Mesenchymal stem cell (in vitro differentiated cells and primary cell): ENCODE measurements around the gene FNDC10.

Source experiments
- DNase-seq: peaks from one replicate; pipeline ENCODE4 v3.0.0-alpha.2; 2013
- H2AFZ ChIP-seq: one replicate; pipeline ENCODE4 v1.6.1; 2013; ENCODE audit warnings: low read depth, mild to moderate bottlenecking, control low read depth, inconsistent platforms, low read length, moderate library complexity
- H2AK5ac ChIP-seq: 2 replicates; pipeline ENCODE4 v1.6.1; 2013; ENCODE audit warnings: low read length, moderate library complexity, mild to moderate bottlenecking, inconsistent platforms; ENCODE audit not compliant: severe bottlenecking
- H2BK120ac ChIP-seq: one replicate; pipeline ENCODE4 v1.6.1; 2013; ENCODE audit warnings: low read depth, mild to moderate bottlenecking, inconsistent platforms, low read length, moderate library complexity
- H2BK12ac ChIP-seq, 2 experiments: one replicate each; pipeline ENCODE4 v1.6.1; 2013; ENCODE audit warnings: inconsistent platforms in 2 of 2, low read length in 2 of 2, mild to moderate bottlenecking in 2 of 2, moderate library complexity in 2 of 2, control low read depth in 1 of 2
- H2BK15ac ChIP-seq: one replicate; pipeline ENCODE4 v1.6.1; 2013; ENCODE audit warnings: mild to moderate bottlenecking, low read depth, inconsistent platforms; ENCODE audit not compliant: poor library complexity, severe bottlenecking
- H2BK5ac ChIP-seq: 2 replicates; pipeline ENCODE4 v1.6.1; 2013; ENCODE audit warnings: low read depth, mild to moderate bottlenecking, low read length, control low read depth, inconsistent platforms; ENCODE audit not compliant: poor library complexity, severe bottlenecking
- H3K14ac ChIP-seq, 2 experiments: one replicate each; pipeline ENCODE4 v1.6.1; 2013; ENCODE audit warnings: inconsistent platforms in 2 of 2, low read length in 2 of 2, control low read depth in 1 of 2, mild to moderate bottlenecking in 1 of 2, moderate library complexity in 1 of 2
- H3K18ac ChIP-seq, 2 experiments: one replicate each; pipeline ENCODE4 v1.6.1; 2013; ENCODE audit warnings: inconsistent platforms in 2 of 2, low read length in 2 of 2, control low read depth in 1 of 2, low read depth in 1 of 2, mild to moderate bottlenecking in 1 of 2
- H3K23ac ChIP-seq, 2 experiments: one replicate each; pipeline ENCODE4 v1.6.1; 2013; ENCODE audit warnings: inconsistent platforms in 2 of 2, low read length in 2 of 2, mild to moderate bottlenecking in 2 of 2, moderate library complexity in 2 of 2, control low read depth in 1 of 2
- H3K27ac ChIP-seq: 2 replicates; pipeline ENCODE4 v1.5.1; 2013; ENCODE audit warnings: mild to moderate bottlenecking, moderate library complexity, low read length, control low read depth, inconsistent platforms; ENCODE audit not compliant: poor library complexity, severe bottlenecking
- H3K27me3 ChIP-seq, 2 experiments: 2 replicates each; pipeline versions ENCODE4 v1.6.1 to v1.7.0; 2013; ENCODE audit warnings: low read length in 2 of 2, mild to moderate bottlenecking in 2 of 2, moderate library complexity in 2 of 2, control low read depth in 1 of 2, inconsistent platforms in 1 of 2; ENCODE audit not compliant: control insufficient read depth in 1 of 2, insufficient read depth in 1 of 2
- H3K36me3 ChIP-seq, 2 experiments: 2 replicates each; pipeline versions ENCODE4 v1.6.1 to v1.7.0; 2013; ENCODE audit warnings: low read length in 2 of 2, control low read depth in 1 of 2, inconsistent platforms in 1 of 2, low read depth in 1 of 2, mild to moderate bottlenecking in 1 of 2; ENCODE audit not compliant: insufficient read depth in 2 of 2, control insufficient read depth in 1 of 2
- H3K4ac ChIP-seq, 2 experiments: one replicate each; pipeline ENCODE4 v1.6.1; 2013; ENCODE audit warnings: inconsistent platforms in 2 of 2, low read length in 2 of 2, mild to moderate bottlenecking in 2 of 2, moderate library complexity in 2 of 2, control low read depth in 1 of 2, low read depth in 1 of 2
- H3K4me1 ChIP-seq: 2 replicates; pipeline ENCODE4 v1.6.1; 2013; ENCODE audit warnings: low read depth, low read length, control low read depth; ENCODE audit not compliant: control insufficient read depth, insufficient read depth
- H3K4me2 ChIP-seq: 2 replicates; pipeline ENCODE4 v1.6.1; 2013; ENCODE audit warnings: low read length, mild to moderate bottlenecking, inconsistent platforms; ENCODE audit not compliant: poor library complexity, severe bottlenecking
- H3K4me3 ChIP-seq, 2 experiments: 2 replicates each; pipeline versions ENCODE4 v1.5.1 to v1.7.0; 2013; ENCODE audit warnings: low read length in 2 of 2, mild to moderate bottlenecking in 2 of 2, control low read depth in 1 of 2, low read depth in 1 of 2; ENCODE audit not compliant: insufficient read depth in 1 of 2
- H3K79me1 ChIP-seq: replicated peaks from 2 replicates; pipeline ENCODE4 v1.6.1; 2013; ENCODE audit warnings: mild to moderate bottlenecking, control low read depth, low read length, inconsistent platforms; ENCODE audit not compliant: poor library complexity, severe bottlenecking
- H3K9ac ChIP-seq: 2 replicates; pipeline ENCODE4 v1.7.0; 2013; ENCODE audit warnings: mild to moderate bottlenecking, low read length, moderate library complexity
- H3K9me3 ChIP-seq: 2 replicates; pipeline ENCODE4 v1.7.0; 2013; ENCODE audit warnings: mild to moderate bottlenecking, low read length; ENCODE audit not compliant: control insufficient read depth
- H4K8ac ChIP-seq: one replicate; pipeline ENCODE4 v1.6.1; 2013; ENCODE audit warnings: inconsistent platforms, mild to moderate bottlenecking, low read length, moderate library complexity
- H4K91ac ChIP-seq: one replicate; pipeline ENCODE4 v1.6.1; 2013; ENCODE audit warnings: mild to moderate bottlenecking, low read length, inconsistent platforms
- WGBS: methylation state at CpG from one replicate; pipeline ENCODE4 v1.1.7; 2013; ENCODE audit warnings: mixed read lengths; 5-methylcytosine and 5-hydroxymethylcytosine counted together

The FNDC10 gene

DNA sequence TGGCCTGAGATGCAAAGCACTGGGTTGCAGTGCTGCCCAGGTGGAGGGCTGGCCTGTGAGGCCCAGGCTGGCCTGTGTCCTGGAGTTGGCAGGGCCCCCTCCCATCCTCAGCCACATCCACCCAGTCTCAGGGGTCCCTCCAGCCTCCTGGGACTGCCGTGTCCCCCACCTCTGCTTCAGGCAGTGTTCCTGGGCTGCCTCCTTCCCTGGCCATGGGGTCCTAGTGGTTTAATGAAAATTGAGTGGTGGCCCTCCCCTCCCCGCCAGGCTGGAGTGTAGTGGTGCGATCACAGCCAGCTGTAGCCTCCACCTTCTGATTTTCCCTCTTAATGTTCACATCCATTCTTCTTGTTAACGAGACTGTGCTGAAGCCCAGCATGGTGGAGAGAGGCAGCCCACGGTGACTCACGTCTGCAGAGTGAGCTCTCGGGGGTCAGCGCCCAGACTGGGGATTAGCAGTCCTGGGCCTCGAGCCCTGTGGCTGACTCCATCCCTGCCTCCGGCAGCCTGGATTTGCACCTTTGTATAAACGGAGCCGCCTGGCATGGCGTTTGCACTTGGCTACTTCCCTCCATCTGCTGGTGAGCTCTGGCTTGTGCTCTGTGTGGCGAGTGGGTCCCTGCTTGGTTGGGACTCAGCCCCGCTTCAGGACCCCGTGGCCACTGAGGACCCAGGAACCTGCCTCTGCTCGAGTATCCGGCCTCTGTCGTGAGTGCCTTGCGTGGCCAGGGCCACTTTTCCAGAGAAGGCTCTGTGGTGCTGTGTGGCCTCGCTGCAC, 22.3 kb upstream of the FNDC10 start:
- no peak overlapping the region for H3K27ac ChIP-seq
- H2BK120ac ChIP-seq, result no peak overlapping the region
- H3K9me3 ChIP-seq, result no peaks in the 10 kb centered on the region
- 82% methylated on average over 21 of the region's 21 CpGs for WGBS
- no peak overlapping the region for H3K14ac ChIP-seq
- no peak overlapping the region for H2AK5ac ChIP-seq
- no peak overlapping the region for H4K8ac ChIP-seq
- no peak overlapping the region for H3K18ac ChIP-seq
- no peak overlapping the region for H4K91ac ChIP-seq
- H3K4me3 ChIP-seq, result no peak overlapping the region
- no peaks in the 10 kb centered on the region for H3K27me3 ChIP-seq
- no peak overlapping the region for H3K4me2 ChIP-seq
- H2BK15ac ChIP-seq, result no peak overlapping the region
- H3K23ac ChIP-seq, result no peak overlapping the region
- H3K4ac ChIP-seq, result no peak overlapping the region
- no peak overlapping the region for H2AFZ ChIP-seq
- H3K79me1 ChIP-seq, result peaks cover 43% of the 10 kb centered on the region
- no peak overlapping the region for H3K9ac ChIP-seq
- DNase-seq, result peak; percentile 38
- peaks cover 23% of the 10 kb centered on the region for H3K4me1 ChIP-seq
- H3K36me3 ChIP-seq, result peaks cover 13 to 92% of the 10 kb centered on the region in 2 experiments
- H2BK5ac ChIP-seq, result no peak overlapping the region
- H2BK12ac ChIP-seq, result no peak overlapping the region

DNA sequence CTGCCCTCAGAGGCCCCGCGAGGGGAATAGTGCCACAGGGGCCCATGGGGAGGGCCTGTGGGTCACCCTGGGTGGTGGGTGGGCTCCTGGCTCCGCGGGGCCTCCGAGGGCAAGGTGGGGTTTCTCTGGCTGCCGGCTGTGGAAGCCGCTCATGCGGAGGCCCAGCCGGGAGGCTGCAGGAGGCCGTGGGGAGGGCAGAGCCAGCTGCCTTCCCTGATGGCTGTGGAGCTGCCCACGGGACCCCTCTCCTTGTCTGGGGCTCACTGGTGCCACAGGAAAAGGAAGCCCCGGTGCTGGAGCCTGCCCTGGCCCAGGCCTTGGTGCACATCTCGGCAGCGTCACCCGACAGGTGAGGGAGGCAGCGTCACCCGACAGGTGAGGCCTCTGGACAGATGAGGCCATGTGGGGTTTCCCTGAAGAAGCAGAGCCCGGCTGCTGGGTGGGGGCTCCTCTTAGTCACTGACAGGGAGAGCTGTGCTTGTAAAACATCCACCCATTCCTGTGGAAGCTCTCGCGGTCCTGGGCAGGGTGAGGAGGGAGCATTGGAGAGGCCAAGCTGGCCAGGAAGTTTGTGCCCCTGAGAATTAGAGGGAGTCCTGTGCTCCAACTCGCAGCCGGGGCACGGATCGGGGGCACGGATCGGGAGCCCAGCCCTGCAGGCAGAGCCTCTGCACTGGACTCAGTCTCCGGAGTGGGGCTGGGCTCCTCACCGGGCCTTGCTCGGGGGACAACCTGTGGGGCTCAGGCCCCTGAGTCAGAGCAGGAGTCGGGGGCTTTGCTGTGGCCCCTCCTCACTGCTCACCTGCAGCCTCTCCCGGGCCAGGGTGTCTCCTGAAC, 21.5 kb upstream of the FNDC10 start:
- no peak overlapping the region for H3K4me2 ChIP-seq
- no peaks in the 10 kb centered on the region for H3K9me3 ChIP-seq
- H2BK120ac ChIP-seq, result no peak overlapping the region
- no peak overlapping the region for H2AFZ ChIP-seq
- no peak overlapping the region for H3K23ac ChIP-seq
- no peaks in the 10 kb centered on the region for H3K27me3 ChIP-seq
- H2BK15ac ChIP-seq, result no peak overlapping the region
- H3K4ac ChIP-seq, result no peak overlapping the region
- H3K4me3 ChIP-seq, result no peak overlapping the region
- H3K18ac ChIP-seq, result no peak overlapping the region
- no peak overlapping the region for H2BK12ac ChIP-seq
- DNase-seq, result no peak
- H3K4me1 ChIP-seq, result peaks cover 30% of the 10 kb centered on the region
- no peak overlapping the region for H4K91ac ChIP-seq
- H3K36me3 ChIP-seq, result peaks cover 13 to 91% of the 10 kb centered on the region in 2 experiments
- H2BK5ac ChIP-seq, result no peak overlapping the region
- peaks cover 50% of the 10 kb centered on the region for H3K79me1 ChIP-seq
- H3K14ac ChIP-seq, result no peak overlapping the region
- no peak overlapping the region for H3K27ac ChIP-seq
- no peak overlapping the region for H4K8ac ChIP-seq
- H3K9ac ChIP-seq, result no peak overlapping the region
- WGBS, result 94% methylated on average over 31 of the region's 31 CpGs
- H2AK5ac ChIP-seq, result no peak overlapping the region

DNA sequence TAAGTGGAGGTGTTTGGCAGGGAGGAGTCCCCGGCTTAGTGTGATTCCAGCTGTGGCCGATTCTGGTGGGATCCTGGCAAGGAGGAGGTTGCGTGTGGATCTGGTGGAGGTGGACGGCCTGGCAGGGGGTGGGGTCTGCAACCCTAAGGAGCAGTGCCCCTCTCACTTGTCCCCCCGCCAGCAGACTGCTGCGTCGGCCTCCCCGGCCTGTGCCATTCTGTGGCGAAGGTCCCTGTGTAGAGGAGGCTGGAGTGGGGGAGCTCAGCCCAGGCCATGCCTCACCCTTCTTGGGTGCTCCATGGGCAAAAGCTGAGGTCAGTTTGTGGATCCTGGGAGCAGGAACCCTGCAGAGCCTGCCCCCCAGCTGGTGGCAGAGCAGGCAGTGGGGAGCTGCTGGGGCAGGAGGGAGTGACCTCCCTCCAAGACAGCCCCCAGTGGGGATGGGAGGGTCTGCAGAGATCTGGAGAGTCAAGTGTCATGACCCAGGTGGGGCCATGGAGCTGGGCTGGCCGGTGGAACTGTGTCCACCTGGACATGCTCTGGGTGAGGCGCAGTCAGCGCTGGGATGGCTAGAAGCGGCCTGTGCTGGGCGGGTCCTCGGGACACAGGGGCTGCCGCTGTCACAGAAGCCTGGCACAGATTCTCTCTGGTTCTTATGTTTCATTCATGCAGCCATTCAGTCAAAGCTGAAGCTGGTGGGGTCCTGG, 20.7 kb upstream of the FNDC10 start:
- H2BK120ac ChIP-seq, result no peak overlapping the region
- H3K4ac ChIP-seq, result no peak overlapping the region
- H3K79me1 ChIP-seq, result peaks cover 51% of the 10 kb centered on the region
- no peak overlapping the region for H3K9ac ChIP-seq
- no peak overlapping the region for H3K4me3 ChIP-seq
- no peak overlapping the region for H2BK5ac ChIP-seq
- H3K27me3 ChIP-seq, result no peaks in the 10 kb centered on the region
- H2BK12ac ChIP-seq, result no peak overlapping the region
- H4K91ac ChIP-seq, result no peak overlapping the region
- H2AK5ac ChIP-seq, result no peak overlapping the region
- no peak overlapping the region for H4K8ac ChIP-seq
- no peak for DNase-seq
- H3K36me3 ChIP-seq, result peaks cover 13 to 83% of the 10 kb centered on the region in 2 experiments
- H3K4me2 ChIP-seq, result no peak overlapping the region
- no peak overlapping the region for H3K18ac ChIP-seq
- no peak overlapping the region for H2AFZ ChIP-seq
- H2BK15ac ChIP-seq, result no peak overlapping the region
- H3K23ac ChIP-seq, result no peak overlapping the region
- WGBS, result 93% methylated on average over 15 of the region's 16 CpGs
- peaks cover 28% of the 10 kb centered on the region for H3K4me1 ChIP-seq
- no peaks in the 10 kb centered on the region for H3K9me3 ChIP-seq
- H3K14ac ChIP-seq, result no peak overlapping the region
- H3K27ac ChIP-seq, result no peak overlapping the region

DNA sequence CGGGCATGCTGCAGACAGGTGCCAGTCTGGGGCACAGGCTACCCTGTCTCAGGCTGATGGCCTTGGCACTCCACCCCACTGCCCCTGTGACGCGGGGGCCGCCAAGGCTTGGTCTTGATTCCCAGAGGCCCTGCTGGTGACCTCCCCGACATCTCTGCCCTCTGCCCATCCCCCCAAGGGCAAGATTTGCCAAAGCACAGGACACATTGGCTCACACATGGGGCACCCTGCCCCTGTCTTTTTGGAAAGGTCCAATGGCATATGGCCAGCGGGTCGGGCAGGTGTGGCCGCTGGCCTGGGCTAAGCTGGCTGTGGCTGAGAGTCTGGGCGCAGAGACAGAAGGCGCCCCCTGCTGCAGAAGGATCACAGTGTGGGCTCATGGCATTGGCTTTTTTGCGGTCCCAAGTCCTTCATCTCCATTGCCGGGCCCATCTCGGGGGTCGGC, 20.0 kb upstream of the FNDC10 start:
- WGBS, result 88% methylated on average over 14 of the region's 14 CpGs
- no peak for DNase-seq
- no peak overlapping the region for H3K27ac ChIP-seq
- no peaks in the 10 kb centered on the region for H3K9me3 ChIP-seq
- H3K4me1 ChIP-seq, result peaks cover 28% of the 10 kb centered on the region
- no peak overlapping the region for H2BK120ac ChIP-seq
- H2BK12ac ChIP-seq, result no peak overlapping the region
- no peak overlapping the region for H2BK15ac ChIP-seq
- H2BK5ac ChIP-seq, result no peak overlapping the region
- no peak overlapping the region for H3K4me3 ChIP-seq
- no peak overlapping the region for H3K23ac ChIP-seq
- H3K4ac ChIP-seq, result no peak overlapping the region
- no peak overlapping the region for H3K14ac ChIP-seq
- no peak overlapping the region for H3K9ac ChIP-seq
- peak overlapping the region; percentile 41 for H4K91ac ChIP-seq
- no peak overlapping the region for H2AFZ ChIP-seq
- peaks cover 13 to 76% of the 10 kb centered on the region in 2 experiments for H3K36me3 ChIP-seq
- peaks cover 52% of the 10 kb centered on the region for H3K79me1 ChIP-seq
- no peak overlapping the region for H3K18ac ChIP-seq
- H2AK5ac ChIP-seq, result no peak overlapping the region
- H4K8ac ChIP-seq, result no peak overlapping the region
- no peak overlapping the region for H3K4me2 ChIP-seq
- no peaks in the 10 kb centered on the region for H3K27me3 ChIP-seq
